Progenitor cell of endocrine pancreas (in vitro differentiated cells): Measurements from ENCODE around the gene GNMT. TPM values are rescaled to one million over a fixed set of nuclear protein-coding genes. Genes with fewer than 3 reads are reported as not detected.
"Not testable (repeated sequence)": the region's sequence is repeated elsewhere in the genome, so short reads cannot be mapped to it uniquely, and the experiment has no call there.

Experiments
- DNase-seq: peaks from one replicate; pipeline ENCODE4 v3.0.0; 2021; ENCODE audit warnings: low spot score; ENCODE audit not compliant: unreplicated experiment
- H3K27ac Mint-ChIP-seq: 2 replicates; pipeline ENCODE4 v1.8.0; 2021; ENCODE audit warnings: mild to moderate bottlenecking, moderate library complexity, mixed read lengths
- H3K27me3 Mint-ChIP-seq: 2 replicates; pipeline ENCODE4 v1.8.0; 2021; ENCODE audit warnings: mixed read lengths
- H3K36me3 Mint-ChIP-seq: 2 replicates; pipeline ENCODE4 v1.8.0; 2022; ENCODE audit warnings: mixed read lengths; ENCODE audit not compliant: insufficient read depth
- H3K4me1 Mint-ChIP-seq: 2 replicates; pipeline ENCODE4 v1.8.0; 2021; ENCODE audit warnings: low read depth, mixed read lengths
- H3K4me3 Mint-ChIP-seq: 2 replicates; pipeline ENCODE4 v1.8.0; 2021; ENCODE audit warnings: low read depth, mild to moderate bottlenecking, moderate library complexity, mixed read lengths
- H3K9me3 Mint-ChIP-seq: 2 replicates; pipeline ENCODE4 v1.8.0; 2021; ENCODE audit warnings: low read depth, mixed read lengths
- CTCF ChIP-seq: fragments of 200-600 bp; sonication (generic); IDR thresholded peaks from one replicate; pipeline ENCODE4 v1.5.0; 2021; ENCODE audit warnings: antibody characterized with exemption, mild to moderate bottlenecking; ENCODE audit not compliant: unreplicated experiment
- total RNA-seq: library from RNA; stranded (reverse); gene quantifications from 2 replicates; pipeline ENCODE4 v1.2.1, GENCODE V29; 2021

GNMT gene
- total RNA-seq, 1 donor from 2014 or later = 1.3 TPM

- TF ChIP-seq CTCF = no peak
- Mint-ChIP-seq H3K27me3 (no peaks in the 10 kb centered on the region), H3K4me1 (no peaks in the 10 kb centered on the region), H3K4me3 (no peak overlapping the region), H3K9me3 (no peaks in the 10 kb centered on the region), H3K36me3 (peaks cover 10% of the 10 kb centered on the region), H3K27ac (no peak overlapping the region)
- DNase-seq = no peak
Observed at GRCh38 chr6:42938428-42938796, 22.1 kb upstream of the GNMT start.

DNA sequence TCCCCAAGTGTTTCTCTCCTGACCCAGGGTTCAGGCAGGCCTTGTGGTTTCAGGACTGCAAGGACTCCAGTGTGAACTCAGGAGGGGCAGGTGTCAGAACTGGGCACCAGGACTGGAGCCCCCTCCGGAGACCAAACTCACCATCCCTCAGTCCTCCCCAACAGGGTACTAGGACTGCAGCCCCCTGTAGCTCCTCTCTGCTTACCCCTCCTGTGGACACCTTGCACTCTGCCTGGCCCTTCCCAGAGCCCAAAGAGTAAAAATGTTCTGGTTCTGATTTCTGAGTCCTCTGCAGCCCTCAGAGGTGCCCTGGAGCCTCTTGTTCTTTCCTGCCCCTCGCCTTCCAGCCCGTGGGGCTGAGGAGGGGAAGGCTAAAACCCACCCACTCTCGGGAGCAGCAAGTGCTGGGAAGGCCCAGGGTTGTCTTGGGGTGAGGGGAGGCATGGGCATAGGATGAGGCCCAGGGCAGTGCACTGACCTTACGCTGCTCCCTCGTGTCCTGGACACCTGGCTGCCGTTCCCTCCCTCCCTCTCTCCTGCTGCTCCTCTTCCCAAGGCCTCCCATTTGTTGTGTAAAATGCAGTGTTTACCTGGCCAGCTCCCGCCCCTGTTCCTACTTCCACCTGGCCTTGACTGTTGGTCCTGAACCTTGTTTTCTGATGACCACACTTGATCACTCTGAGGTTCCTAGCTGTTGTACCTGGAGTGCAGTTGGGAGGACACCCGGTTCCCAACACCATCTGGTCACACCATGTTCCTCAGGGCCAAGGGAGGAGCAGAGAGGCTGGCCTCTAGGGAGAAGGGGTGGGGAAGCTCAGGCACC lies 21.4 kb upstream of the GNMT start:
- Mint-ChIP-seq H3K27me3 (no peaks in the 10 kb centered on the region), H3K36me3 (peaks cover 8% of the 10 kb centered on the region), H3K9me3 (no peaks in the 10 kb centered on the region), H3K4me1 (no peaks in the 10 kb centered on the region), H3K27ac (no peak overlapping the region), H3K4me3 (no peak overlapping the region)
- no peak for DNase-seq
- no peak for TF ChIP-seq CTCF

- Mint-ChIP-seq H3K27me3 (no peaks in the 10 kb centered on the region), H3K27ac (no peak overlapping the region), H3K4me1 (no peaks in the 10 kb centered on the region), H3K9me3 (no peaks in the 10 kb centered on the region), H3K4me3 (no peak overlapping the region), H3K36me3 (peaks cover 9% of the 10 kb centered on the region)
- no peak for TF ChIP-seq CTCF
- no peak for DNase-seq
Observed at GRCh38 chr6:42939810-42940167, 20.8 kb upstream of the GNMT start.

GRCh38 chr6:42940493-42941045 lies 20.0 kb upstream of the GNMT start:
- Mint-ChIP-seq H3K36me3 (peaks cover 9% of the 10 kb centered on the region), H3K9me3 (no peaks in the 10 kb centered on the region), H3K27me3 (no peaks in the 10 kb centered on the region), H3K4me1 (no peaks in the 10 kb centered on the region), H3K4me3 (no peak overlapping the region), H3K27ac (no peak overlapping the region)
- TF ChIP-seq CTCF = no peak
- no peak for DNase-seq

DNA sequence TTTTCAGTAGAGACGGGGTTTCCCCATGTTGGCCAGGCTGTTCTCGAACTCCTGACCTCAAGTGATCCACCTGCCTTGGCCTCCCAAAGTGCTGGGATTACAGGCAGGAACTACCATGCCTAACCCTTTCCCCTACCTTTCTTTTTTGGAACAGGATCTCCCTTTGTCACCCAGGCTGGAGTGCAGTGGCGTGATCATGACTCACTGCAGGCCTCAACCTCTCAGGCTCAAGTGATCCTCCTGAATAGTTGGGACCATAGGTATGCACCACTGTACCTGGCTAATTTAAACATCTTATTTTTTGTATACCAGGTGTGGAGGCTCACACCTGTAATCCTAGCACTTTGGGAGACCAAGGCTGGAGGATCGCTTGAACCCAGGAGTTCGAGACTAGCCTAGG lies 19.2 kb upstream of the GNMT start:
- not testable (repeated sequence) for H3K9me3 Mint-ChIP-seq, H3K36me3 Mint-ChIP-seq, H3K4me3 Mint-ChIP-seq, H3K27me3 Mint-ChIP-seq, H3K27ac Mint-ChIP-seq, H3K4me1 Mint-ChIP-seq, DNase-seq

DNA sequence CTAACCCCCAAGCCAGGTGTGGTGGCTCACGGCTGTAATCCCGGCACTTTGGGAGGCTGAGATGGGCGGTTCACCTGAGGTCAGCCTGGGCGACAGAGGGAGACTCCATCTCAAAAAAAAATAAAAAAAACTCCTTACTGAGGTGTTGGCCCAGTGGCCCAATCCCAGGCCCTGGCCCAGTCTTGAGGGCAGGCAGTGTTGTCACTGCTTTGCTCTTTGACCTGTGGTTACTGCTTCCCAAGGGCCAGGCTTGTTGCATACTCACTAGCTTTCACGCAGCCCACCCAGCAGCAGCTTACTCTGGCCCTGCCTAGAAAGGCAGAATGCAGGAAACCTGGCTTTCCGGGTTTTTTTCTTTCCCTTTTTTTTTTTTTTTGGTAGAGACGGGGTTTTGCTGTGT lies 18.1 kb upstream of the GNMT start:
- no peaks in the 10 kb centered on the region for H3K9me3 Mint-ChIP-seq
- DNase-seq = no peak
- H3K36me3 Mint-ChIP-seq = peaks cover 4% of the 10 kb centered on the region
- H3K4me3 Mint-ChIP-seq = no peak overlapping the region
- no peaks in the 10 kb centered on the region for H3K27me3 Mint-ChIP-seq
- H3K4me1 Mint-ChIP-seq = no peaks in the 10 kb centered on the region
- H3K27ac Mint-ChIP-seq = no peak overlapping the region
- no peak for TF ChIP-seq CTCF
